Forelimb muscle (tissue), 1 donor: Measurements from ENCODE around the gene FBXO3. TPM values are rescaled to one million over a fixed set of nuclear protein-coding genes. Genes with fewer than 3 reads are reported as not detected.
"Not testable (repeated sequence)": the region's sequence is repeated elsewhere in the genome, so short reads cannot be mapped to it uniquely, and the experiment has no call there.

ENCODE experiments used
- DNase-seq: peaks from one replicate; pipeline ENCODE4 v3.0.0-alpha.2; 2013; ENCODE audit warnings: low read depth
- polyA plus RNA-seq: library from polyadenylated mRNA; unstranded; fragments of 120-200 nt; gene quantifications from one replicate; pipeline ENCODE4 v1.2.1, GENCODE V29; 2013; ENCODE audit not compliant: insufficient read length

The FBXO3 gene
- polyA plus RNA-seq, 1 donor = 22.9 TPM

DNA sequence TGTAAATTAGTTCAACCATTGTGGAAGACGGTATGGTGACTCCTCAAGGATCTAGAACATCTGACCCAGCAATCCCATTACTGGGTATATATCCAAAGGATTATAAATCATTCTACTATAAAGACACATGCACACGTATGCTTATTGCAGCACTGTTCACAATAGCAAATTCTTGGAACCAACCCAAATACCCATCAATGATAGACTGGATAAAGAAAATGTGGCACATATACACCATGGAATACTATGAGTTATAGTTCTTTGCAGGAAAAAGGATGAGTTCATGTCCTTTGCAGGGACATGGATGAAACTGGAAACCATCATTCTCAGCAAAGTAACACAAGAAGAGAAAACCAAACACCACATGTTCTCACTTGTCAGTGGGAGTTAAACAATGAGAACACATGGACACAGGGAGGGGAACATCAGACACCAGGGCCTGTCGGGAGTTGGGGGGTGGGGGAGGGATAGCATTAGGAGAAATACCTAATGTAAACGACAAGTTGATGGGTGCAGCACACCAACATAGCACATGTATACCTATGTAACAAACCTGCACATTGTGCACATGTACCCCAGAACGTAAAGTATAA is 45.2 kb downstream of the FBXO3 start:
- DNase-seq = not testable (repeated sequence)

DNA sequence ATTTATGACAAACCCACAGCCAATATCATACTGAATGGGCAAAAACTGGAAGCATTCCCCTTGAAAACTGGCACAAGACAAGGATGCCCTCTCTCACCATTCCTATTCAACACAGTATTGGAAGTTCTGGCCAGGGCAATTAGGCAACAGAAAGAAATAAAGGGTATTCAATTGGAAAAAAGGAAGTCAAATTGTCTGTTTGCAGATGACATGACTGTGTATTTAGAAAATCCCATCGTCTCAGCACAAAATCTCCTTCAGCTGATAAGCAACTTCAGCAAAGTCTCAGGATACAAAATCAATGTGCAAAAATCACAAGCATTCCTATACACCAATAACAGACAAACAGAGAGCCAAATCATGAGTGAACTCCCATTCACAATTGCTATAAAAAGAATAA is 46.8 kb downstream of the FBXO3 start:
- not testable (repeated sequence) for DNase-seq

DNA sequence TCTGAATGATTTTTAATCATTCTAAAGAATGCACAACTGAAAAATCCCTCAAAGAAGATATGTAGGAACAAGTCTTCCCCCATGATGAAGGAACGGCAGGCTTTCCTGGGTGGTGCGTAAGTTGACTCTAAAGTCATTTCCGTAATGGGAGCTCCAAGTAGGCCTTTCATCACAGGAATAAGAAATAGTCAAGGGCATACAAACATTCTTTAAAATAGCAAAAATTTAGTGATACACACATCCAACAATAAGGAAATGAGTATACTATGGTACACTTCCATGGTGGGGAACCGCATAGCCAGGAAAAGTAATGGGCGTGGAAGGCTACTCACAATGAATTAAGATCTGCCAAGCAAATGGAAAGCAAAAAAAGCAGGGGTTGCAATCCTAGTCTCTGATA is 48.8 kb downstream of the FBXO3 start:
- DNase-seq = no peak

DNA sequence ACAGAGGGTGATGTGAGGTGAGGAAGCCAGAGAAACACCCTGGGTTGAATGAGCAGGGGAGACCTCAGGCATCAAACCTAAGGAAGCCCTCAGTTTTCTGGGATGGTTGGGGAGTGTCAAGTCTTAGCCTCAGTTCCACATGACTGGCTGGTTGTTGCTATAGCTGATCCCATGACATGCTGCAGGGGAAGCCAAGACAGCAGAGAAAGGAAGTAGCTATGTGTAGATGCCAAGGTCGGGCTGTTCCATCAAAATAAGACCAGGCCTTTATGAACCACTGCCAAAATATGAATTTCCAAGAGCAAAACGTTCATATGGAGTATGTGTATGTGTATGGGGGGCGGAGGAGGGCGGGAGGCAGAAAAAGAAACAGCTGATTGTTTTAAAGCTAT is 49.7 kb downstream of the FBXO3 start:
- DNase-seq = no peak

DNA sequence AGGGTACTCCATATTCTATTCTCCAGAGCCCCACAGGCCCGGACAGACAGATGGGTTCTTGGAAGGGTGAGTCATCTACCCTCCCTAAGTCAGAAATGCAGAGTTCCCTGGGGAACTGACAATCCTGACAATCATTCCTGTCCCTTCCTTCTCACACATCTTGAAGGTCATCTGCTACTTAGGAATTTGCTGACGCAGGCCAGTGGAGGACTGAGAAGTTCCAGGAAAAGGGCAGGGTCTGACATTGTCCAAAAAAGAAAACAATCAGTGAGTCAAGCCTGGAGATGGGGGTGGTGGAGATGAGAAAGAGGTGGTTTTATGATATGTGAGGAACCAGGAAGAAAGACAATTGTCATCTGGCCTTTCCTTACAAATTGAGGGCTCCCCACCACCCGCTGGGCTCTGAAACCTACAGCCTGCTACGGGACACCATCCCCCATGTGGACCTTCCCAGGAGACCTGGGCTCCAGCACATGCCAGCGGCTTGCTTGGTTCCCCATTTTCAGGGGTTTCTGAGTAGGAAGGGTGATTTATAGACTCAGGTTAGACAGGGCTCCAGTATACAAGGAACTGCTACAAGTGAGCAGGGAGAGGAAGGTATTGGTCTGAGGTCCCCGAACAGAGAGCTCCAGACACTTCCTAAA is 51.0 kb downstream of the FBXO3 start:
- no peak for DNase-seq

DNA sequence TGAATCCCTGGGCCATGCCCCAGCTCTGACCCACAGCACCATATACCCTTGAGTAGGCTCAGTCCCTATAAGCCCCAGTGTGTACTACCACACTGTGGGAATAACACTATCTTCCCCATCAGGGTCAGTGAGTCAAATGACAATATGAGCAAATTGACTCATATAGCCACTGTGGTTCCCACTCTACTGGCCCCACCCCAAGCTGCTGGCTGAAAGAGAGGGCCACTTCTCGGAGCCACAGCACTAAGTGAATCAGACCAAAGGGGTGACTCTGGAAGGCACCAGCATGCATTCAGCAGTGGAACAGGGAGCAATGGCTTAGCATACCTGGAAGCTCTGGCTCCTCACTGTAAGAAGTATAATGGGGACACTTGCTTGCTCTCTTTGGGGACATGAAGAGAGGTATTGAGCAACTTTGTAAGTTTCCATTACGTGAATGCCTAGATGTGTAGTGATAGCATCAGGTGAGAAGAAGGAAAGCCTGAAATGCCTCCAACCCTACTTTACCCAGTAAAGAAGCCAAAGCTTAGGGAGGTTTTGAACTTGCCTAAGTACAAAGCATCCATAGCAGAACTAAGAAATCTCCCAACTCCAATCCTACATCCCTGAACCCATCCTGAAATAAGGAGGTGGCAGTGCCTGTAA is 51.6 kb downstream of the FBXO3 start:
- DNase-seq = no peak

DNA sequence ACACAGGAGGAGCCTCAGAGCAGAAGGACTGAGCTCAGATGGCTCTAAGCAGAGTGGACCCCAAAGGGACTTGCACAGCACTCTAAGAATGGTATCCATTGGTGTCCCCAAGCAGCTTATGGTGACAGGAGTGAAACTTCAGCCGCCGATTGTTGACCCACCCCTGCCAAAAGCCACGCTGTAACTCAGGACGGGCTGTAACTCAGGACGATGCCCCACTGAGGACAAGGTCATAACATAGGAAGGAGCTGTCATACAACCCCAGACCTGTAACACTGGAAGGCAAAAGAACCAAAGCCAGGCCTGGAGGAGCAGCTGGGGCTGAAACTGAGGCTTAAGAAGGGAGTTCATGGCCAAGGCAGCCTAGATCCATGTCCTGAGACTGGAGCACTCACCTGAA is 52.3 kb downstream of the FBXO3 start:
- DNase-seq = no peak

DNA sequence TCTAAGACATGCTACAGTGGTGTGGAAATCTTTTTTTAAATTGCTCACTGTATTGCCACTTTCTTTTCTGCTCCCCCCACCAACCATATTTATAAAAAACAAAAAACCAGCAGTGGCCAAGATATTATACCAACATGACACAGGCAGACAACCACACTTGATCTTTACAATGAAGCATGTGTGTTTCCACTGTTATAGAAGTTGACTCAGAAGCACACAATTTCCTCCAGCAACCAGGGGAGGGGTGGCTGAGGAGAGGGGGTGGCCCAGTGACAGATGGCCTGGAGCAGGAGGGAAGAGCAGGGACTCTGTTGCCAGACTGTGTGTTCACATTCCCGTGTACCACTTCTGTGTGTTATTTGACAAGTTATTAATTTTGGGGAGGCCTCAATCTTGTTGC is 52.9 kb downstream of the FBXO3 start:
- no peak for DNase-seq

DNA sequence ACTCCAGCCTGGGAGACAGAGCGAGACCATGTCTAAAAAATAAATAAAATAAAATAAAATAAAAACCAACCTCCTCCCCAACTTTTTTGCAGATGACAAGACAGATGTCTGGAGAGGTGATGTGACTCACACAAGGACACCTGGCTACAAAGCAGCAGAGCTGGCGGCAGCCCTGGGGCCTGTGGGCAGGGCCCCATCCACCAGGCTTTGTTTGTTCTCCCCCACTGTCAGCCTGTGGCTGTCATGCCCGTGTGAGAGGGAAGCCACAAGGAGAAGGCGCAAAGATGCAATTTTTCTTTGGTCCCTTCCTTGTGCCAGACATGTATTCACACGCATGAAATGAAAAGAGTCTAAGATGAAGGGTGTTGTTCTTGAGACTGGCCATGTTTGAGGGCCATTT is 54.7 kb downstream of the FBXO3 start:
- no peak for DNase-seq

DNA sequence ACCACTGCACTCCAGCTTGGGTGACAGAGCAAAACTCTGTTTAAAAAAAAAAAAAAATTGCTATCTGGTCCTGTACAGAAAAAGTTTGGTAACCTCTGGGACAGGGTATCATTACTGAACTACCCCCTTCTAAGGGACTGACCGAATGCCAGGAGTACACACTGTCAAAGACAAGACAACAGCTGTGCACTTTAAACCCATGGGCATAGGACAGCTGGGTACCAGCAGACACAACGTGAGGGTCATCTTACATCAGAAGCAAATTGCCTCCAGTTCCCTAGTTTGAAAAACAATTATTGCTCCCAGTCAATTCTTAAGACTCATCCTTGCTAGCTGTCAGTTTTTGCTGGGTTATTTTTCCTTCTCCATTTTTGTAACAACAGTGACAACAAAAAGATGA is 55.9 kb downstream of the FBXO3 start:
- no peak for DNase-seq

DNA sequence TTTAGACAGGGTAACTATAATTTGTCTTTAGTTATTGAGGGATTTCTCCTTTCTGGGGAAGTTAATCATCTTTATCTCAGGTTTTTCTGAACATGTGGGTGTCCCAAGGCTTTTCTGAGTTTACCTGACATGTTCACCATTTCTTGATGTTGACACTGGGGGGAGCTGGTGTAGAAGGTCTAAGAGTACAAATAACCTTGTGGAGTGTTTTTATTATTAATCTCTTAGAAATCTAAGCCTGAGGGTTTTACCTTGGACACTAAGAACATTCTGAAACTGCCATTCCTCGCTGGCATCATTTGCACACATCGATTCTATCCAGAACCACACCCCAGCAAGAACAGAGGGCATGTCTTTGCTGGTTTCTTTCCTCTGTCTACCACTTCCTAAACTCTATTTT is 58.1 kb downstream of the FBXO3 start:
- no peak for DNase-seq

DNA sequence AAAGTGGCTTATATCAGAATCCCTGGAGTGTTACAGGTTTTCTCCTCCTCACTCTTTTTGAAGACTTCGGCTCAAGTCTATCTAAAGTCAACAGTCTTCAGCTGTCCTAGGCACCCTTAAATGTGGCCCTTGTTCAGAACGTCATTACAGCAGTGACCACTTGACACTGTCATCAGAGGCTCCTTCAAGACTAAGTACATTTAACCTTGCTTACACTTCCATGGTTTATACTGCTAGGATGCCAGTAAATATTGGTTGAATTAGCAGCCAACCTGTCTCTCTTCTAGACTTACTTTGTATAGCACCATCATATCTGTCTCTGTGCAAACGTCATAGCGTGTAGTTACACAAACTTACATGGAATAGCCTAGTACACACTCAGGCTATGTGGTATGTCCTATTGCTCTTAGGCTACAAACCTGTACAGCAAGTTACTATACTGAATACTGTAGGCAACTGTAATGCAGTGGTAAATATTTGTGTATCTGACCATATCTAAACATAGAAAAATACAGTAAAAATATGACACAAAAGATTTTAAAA is 60.4 kb downstream of the FBXO3 start:
- DNase-seq = no peak

DNA sequence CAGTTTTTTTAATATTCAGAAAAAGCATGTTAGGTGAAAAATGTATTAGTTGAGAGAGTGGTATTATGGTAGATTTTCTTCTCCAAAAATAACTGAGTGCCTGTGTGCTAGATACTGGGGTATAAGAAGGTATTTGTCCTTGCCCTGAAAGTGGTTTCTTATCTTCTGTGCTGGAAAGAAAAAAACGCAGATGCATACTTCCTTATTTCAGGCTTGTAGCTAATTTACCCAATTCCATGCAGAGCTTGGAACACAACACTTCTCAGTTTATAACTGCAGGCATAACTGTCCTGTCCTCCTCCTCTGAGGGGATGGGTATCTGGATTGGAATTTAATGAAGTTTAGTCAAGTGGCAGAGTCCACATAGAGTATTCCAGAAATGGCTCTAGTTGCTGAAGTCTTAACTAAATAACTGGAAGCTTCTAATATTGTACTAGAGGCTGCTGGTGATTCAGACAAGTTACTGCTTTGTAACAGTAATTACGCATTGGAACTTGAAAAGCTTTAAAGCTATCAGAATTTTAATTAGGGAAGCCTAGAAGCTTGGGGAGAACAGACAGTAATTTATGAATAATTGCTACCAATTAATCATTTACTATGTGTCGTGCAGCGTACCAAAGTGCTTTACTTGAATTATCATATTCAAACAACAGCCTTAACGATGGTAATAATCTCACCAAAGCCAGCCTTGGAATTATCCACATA is 61.0 kb downstream of the FBXO3 start:
- no peak for DNase-seq

DNA sequence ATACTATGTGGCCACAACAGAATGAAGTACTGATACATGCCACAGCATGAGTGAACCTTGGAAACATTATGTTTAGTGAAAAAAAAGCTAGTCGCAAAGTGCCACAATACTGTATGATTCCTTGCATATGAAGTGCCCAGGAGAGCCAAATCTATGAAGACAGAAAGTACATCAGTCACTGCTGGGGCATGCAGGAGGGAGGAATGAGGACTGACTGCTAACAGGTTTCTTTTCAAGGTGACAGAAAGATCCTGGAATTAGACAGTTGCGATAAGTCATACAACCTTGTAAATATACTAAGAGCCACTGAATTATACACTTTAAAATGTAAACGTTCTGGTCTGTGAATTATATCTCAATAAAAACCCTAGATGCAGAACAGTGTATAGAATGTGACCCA is 61.9 kb downstream of the FBXO3 start:
- no peak for DNase-seq

DNA sequence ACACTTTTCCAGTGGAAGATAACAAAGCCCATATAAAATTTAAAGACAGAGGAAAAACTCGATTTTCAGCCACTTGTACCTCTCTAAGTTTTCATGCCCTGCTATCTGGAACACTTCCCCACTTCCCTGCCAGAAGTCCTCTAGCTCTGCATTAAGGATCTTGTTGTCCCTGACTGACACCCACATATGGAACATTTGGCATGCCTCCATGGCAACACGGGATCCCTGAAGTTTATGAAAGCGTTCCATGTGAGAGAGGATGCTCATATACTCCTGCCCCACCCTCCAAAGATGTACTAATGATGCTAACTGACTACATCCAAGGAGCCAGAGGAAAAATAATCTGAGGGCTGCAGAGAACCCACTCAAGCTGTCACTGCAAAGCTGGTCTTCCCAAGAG is 64.9 kb downstream of the FBXO3 start:
- no peak for DNase-seq

DNA sequence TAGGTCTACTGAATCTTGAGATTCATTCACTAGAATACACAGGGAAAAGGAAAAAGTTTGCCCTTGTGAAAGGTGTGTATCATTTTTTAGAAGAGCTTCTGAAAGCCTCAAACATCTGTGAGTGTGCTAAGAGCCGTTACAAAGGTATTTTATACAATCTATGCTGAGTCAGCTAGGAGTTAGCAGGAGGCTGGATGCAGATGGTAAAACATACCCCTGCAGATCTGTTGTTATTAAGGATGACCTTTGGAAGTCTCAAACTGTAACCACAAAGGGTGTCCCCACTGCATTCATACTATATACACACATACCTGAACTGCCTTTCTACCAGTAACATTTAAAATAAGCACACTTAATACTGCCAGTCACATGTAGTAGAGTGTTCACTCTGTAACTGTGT is 65.3 kb downstream of the FBXO3 start:
- DNase-seq = no peak

DNA sequence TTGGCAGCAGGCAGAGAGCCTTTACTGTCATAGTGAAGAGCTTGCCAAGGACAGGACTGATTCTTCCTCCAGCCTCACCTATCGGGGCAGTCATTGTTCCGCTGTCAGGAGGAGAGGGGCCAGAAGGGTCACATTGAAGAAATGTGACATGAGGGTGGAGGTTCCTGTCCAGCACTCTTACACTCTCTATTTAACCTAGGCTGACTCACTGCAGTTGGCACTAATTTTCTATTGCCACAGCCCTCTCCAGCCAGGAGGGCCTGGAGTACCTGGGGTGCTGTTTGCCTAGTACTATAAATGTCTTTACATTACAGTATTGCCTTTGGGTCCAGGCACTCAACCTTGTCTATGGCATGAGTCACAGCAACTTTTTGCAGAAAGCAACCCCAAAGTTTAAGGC is 66.5 kb downstream of the FBXO3 start:
- not testable (repeated sequence) for DNase-seq

DNA sequence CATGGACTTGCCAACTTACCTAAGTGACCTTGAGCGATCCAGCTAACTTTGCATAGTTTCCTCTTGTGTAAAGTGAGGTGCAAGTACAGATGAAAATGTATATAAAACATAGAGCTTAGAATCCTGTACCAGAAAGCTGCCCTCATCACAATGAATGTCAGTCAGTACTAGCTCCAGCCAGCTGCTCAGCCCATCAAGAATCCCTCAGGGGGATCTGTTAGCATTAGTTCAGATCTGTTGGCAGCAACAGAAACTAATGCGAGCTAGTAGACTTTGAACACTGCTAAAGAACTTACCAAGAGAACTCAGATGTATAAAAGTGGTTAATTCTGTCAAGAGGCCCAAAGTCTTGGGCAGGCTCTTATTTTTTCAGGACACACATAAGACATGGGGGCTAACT is 67.4 kb downstream of the FBXO3 start:
- DNase-seq = no peak

DNA sequence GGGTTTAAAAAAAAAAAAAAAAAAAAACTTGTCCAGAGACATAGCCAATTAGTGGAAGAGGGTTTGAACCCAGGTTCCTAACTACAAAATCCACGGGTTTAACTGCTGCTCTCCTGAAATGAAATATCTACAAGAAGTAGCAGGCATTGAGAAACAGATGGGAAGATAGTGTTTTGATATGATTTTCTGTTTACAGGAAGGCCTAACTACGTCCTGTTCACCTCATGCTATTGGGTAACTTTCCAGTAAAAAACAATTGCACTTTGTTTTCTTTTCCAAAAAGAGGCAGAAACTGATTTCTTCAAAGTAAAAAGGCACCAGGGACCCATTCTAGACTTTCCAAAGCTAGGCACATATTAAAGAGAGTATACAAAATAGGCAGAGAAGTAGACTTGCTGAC is 67.8 kb downstream of the FBXO3 start:
- DNase-seq = no peak

DNA sequence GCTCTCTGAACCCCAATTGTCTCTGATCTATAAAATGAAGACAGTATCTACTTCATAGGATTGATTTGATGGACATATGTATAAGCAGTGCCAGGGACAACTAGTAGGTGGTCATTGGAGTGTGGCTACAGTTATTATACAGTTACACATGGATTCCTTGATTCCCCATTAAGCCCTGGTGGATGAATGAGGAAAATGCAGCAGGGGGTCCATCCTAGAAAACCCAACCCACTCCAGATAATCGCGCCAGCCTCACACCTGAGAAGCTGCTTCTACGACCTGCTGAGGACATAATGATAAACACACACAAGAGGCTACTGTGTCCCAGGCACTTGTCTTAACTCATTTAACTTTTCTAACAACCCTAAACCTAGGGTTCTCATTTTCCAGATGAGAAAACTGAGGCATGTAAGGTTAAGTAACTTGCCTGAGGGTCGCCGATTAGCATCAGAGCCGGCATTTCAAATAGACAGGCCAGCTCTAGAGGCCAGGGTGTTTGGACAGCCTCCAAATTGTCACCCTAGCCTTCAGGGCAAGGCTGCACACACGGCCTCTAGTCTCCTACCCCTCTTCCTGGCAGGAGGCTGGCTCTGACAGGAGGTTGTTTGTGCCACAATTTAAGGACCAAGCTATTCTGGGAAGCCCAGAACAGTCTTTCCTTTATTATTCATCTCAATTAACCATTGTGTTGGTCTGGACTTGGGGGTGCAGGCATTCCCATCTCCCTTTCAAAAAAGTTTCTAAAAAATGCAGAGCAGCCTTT is 69.9 kb downstream of the FBXO3 start:
- no peak for DNase-seq

DNA sequence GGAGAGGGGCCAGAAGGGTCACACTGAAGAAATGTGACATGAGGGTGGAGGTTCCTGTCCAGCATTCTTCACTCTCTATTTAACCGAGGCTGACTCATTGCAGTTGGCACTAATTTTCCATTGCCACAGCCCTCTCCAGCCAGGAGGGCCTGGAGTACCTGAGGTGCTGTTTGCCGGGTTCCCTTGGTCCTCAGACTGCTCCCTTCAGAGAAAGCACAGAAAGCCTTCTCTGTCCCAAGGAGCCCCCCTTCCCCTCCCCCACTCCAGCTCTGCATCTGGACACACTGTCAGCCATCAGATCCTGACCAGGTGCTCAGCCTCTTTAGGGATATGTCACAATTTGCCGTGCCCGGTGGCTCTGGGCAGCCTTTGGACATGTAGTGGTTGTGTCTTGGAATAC is 70.5 kb downstream of the FBXO3 start:
- no peak for DNase-seq

DNA sequence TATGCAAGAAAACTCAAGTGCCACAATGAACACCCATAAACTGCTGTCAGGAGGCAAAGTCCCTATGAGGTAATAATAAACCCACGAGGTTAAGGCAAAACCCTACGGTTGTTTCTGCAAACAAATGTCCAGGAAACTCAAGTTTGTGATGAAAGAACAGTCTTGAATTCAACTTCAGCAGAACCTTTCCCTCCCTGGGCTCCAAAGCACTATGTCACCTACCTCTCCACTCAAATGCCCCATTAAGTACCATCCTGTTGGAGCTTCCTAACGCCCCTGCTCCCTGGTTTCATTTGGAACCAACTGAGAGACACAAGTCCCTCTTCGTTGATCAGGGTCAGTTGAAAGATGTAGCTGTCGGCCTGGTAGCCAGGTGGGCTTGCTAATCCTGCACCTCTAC is 71.1 kb downstream of the FBXO3 start:
- no peak for DNase-seq
